Measurements from ENCODE around the gene ACP2.

Gene ACP2

GRCh38 chr11:47257517-47258316, 9.1 kb upstream of the ACP2 start, which contains the start of gene NR1H3:
Gene NR1H3, plus strand, starts transcription at chr11:47257996. Its CDS starts 1,221 bp downstream, at chr11:47259217.
- H3K4me3 ChIP-seq (replicated peaks; ENCODE audit: insufficient read depth, low read length): no peak within 1 kb of the TSS
- no peaks in the 10 kb centered on the region for H3K27me3 ChIP-seq (ENCODE audit: insufficient read depth, poor library complexity, severe bottlenecking)
- DNase-seq (ENCODE audit: low read depth in 1 of 2, low spot score in 1 of 2): peak in 1 of 2 experiments; percentile 50
- H3K27ac ChIP-seq (replicated peaks): no peak within 1 kb of the TSS
- TF ChIP-seq POLR2AphosphoS5 (IDR thresholded peaks at IDR 0.05; ENCODE audit: low read depth): no peak
- TF ChIP-seq GABPA (IDR thresholded peaks at IDR 0.05; ENCODE audit: low read depth): no peak
- no peak for TF ChIP-seq REST (IDR thresholded peaks at IDR 0.05; ENCODE audit: insufficient replicate concordance, low read depth)
- no peak for TF ChIP-seq SPI1 (IDR thresholded peaks at IDR 0.05; ENCODE audit: borderline replicate concordance, low read depth)
- TF ChIP-seq CTCF (IDR thresholded peaks at IDR 0.05; ENCODE audit: insufficient read depth, low read length): no peak

GRCh38 chr11:47257177-47257516, 8.5 kb upstream of the ACP2 start:
- H3K27me3 ChIP-seq (ENCODE audit: insufficient read depth, poor library complexity, severe bottlenecking): no peaks in the 10 kb centered on the region
- no peak overlapping the region for H3K4me3 ChIP-seq (replicated peaks; ENCODE audit: insufficient read depth, low read length)
- H3K27ac ChIP-seq (replicated peaks): no peak overlapping the region
- TF ChIP-seq CTCF (IDR thresholded peaks at IDR 0.05; ENCODE audit: insufficient read depth, low read length) (no peak), GABPA (IDR thresholded peaks at IDR 0.05; ENCODE audit: low read depth) (no peak), POLR2AphosphoS5 (IDR thresholded peaks at IDR 0.05; ENCODE audit: low read depth) (no peak), REST (IDR thresholded peaks at IDR 0.05; ENCODE audit: insufficient replicate concordance, low read depth) (no peak), SPI1 (IDR thresholded peaks at IDR 0.05; ENCODE audit: borderline replicate concordance, low read depth) (no peak)
- DNase-seq (ENCODE audit: low read depth in 1 of 2, low spot score in 1 of 2): no peak

GRCh38 chr11:47256374-47256773, 7.8 kb upstream of the ACP2 start:
- no peak overlapping the region for H3K4me3 ChIP-seq (replicated peaks; ENCODE audit: insufficient read depth, low read length)
- H3K27ac ChIP-seq (replicated peaks): no peak overlapping the region
- no peak for DNase-seq (ENCODE audit: low read depth in 1 of 2, low spot score in 1 of 2)
- H3K27me3 ChIP-seq (ENCODE audit: insufficient read depth, poor library complexity, severe bottlenecking): no peaks in the 10 kb centered on the region
- TF ChIP-seq GABPA (IDR thresholded peaks at IDR 0.05; ENCODE audit: low read depth) (no peak), REST (IDR thresholded peaks at IDR 0.05; ENCODE audit: insufficient replicate concordance, low read depth) (no peak)
